ENCODE results near the gene GLYATL1.

The GLYATL1 gene

DNA sequence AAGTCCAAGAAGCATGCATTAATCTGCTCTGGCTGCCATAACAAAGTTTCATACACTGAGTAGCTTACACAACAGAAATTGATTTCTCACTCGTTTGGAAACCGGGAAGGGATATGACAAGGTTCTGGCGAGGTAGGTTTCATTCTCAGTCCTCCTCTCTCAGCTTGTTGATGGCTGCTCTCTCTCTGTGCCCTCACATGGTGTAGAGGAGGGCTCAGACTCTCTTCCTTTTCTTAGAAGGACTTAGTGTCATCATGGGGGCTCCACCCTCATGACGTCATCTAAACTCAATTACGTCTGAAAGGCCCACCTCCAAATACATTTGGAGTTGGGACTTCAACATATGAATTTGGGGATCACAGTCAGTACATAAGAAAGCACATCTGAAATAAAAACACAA, 18.6 kb downstream of the GLYATL1 start:
- Histone ChIP-seq H3K4me3 (ENCODE audit: low read depth, low read length) (no peak overlapping the region), H3K9me3 (ENCODE audit: control insufficient read depth, low read length) (no peaks in the 10 kb centered on the region), H3K27me3 (ENCODE audit: control insufficient read depth, insufficient read depth, low read length) (no peaks in the 10 kb centered on the region), H3K79me2 (no peaks in the 10 kb centered on the region), H3K4me1 (no peaks in the 10 kb centered on the region), H3K9ac (no peak overlapping the region), H2AFZ (no peak overlapping the region), H3K27ac (no peak overlapping the region), H3K4me2 (ENCODE audit: low read length) (no peak overlapping the region), H3K36me3 (ENCODE audit: control insufficient read depth, insufficient read depth, low read length) (no peaks in the 10 kb centered on the region)
- TF ChIP-seq, protein P1, sequence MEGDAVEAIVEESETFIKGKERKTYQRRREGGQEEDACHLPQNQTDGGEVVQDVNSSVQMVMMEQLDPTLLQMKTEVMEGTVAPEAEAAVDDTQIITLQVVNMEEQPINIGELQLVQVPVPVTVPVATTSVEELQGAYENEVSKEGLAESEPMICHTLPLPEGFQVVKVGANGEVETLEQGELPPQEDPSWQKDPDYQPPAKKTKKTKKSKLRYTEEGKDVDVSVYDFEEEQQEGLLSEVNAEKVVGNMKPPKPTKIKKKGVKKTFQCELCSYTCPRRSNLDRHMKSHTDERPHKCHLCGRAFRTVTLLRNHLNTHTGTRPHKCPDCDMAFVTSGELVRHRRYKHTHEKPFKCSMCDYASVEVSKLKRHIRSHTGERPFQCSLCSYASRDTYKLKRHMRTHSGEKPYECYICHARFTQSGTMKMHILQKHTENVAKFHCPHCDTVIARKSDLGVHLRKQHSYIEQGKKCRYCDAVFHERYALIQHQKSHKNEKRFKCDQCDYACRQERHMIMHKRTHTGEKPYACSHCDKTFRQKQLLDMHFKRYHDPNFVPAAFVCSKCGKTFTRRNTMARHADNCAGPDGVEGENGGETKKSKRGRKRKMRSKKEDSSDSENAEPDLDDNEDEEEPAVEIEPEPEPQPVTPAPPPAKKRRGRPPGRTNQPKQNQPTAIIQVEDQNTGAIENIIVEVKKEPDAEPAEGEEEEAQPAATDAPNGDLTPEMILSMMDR (IDR thresholded peaks at IDR 0.05) = no peak

DNA sequence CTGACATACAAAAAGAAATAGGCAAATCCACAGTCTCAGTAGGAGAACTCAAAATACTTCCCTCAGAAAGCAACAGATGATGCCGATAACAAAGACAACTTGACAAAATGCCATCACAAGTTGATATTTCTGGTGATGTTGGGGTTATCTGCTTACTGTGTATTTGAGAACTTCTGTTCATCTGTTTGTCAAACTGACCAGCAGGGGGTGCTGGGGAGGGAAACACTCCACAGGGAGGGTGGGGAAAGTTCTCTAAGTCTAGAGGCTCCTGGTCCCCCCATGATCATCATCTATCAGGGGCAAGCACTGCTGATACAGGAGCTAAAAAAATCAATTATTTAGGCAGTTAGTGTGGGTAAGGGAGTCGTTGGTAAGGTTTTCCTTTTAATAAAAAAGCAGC, 19.2 kb downstream of the GLYATL1 start:
- no peak overlapping the region for H3K27ac ChIP-seq
- TF ChIP-seq, protein P1 (IDR thresholded peaks at IDR 0.05) = peak; percentile 29
- H3K4me3 ChIP-seq (ENCODE audit: low read depth, low read length) = no peak overlapping the region
- no peaks in the 10 kb centered on the region for H3K79me2 ChIP-seq
- no peak overlapping the region for H3K4me2 ChIP-seq (ENCODE audit: low read length)
- no peak overlapping the region for H3K9ac ChIP-seq
- H3K4me1 ChIP-seq = no peaks in the 10 kb centered on the region
- no peak overlapping the region for H2AFZ ChIP-seq
- H3K36me3 ChIP-seq (ENCODE audit: control insufficient read depth, insufficient read depth, low read length) = no peaks in the 10 kb centered on the region
- H3K9me3 ChIP-seq (ENCODE audit: control insufficient read depth, low read length) = no peaks in the 10 kb centered on the region
- no peaks in the 10 kb centered on the region for H3K27me3 ChIP-seq (ENCODE audit: control insufficient read depth, insufficient read depth, low read length)

DNA sequence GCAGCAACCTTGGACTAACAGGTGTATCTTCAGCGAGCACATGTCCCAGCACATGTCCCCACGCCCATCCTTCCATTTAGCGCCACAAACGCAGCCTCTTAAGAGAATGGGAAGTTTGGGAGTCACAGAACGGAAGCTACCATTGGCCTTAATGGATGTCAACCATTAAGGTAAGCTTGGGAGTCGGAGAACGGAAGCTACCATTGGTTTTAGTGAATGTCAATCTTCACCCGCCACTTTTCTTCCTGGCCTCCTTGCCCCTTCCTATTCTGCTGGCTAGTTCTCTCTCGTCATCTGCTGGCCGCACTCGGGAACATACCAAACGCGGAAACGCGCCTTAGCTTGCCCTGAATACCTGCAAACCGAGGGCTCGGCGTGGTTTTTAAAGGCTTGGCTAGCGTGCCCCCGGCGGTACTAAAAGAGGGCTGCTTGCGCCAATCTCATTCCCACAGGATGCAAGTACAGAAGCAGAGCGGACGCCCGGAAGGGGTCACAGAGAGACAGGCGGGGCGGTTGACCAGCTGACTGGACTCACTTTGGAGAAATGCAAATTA, 24.3 kb downstream of the GLYATL1 start:
- Histone ChIP-seq H3K27me3 (ENCODE audit: control insufficient read depth, insufficient read depth, low read length) (no peaks in the 10 kb centered on the region), H3K4me3 (ENCODE audit: low read depth, low read length) (no peak overlapping the region)

DNA sequence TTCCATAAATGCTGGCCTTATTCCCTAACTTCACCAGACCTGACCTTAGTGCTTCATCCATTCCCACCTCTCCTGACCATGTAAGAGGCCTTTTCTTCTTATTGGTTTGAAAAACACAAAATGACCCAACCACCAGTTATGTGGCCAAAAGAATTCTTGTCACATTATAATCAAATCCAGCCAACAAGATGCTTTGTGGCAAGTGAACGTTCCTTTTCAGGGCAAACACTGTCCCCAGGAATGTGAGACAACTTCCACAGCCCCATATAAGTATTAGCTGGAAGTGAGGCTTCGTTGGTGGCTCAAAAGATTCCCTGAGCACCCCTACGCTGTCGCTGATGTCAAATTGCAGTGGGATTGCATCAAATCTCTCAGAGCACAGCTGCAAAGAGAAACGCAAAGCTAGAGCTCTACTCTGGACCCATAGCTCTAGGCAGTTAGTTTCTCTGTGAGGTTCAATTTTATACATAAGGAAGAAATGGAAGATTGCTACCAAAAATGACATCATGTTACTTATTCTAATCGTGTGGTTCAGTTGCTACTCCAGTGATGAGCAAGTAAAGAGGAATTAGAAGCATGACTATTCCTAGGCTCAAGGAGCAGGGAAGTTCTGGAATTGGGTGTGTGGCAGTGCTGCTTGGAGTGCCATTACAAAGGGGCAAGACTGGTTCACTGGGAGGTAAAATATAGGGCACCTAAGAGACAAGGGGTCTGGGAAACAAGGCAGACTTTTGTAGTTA, 26.1 kb downstream of the GLYATL1 start:
- Histone ChIP-seq H3K79me2 (no peaks in the 10 kb centered on the region), H3K9me3 (ENCODE audit: control insufficient read depth, low read length) (no peaks in the 10 kb centered on the region), H3K27ac (no peak overlapping the region), H3K9ac (no peak overlapping the region), H3K36me3 (ENCODE audit: control insufficient read depth, insufficient read depth, low read length) (no peaks in the 10 kb centered on the region), H3K27me3 (ENCODE audit: control insufficient read depth, insufficient read depth, low read length) (no peaks in the 10 kb centered on the region), H2AFZ (no peak overlapping the region), H3K4me3 (ENCODE audit: low read depth, low read length) (no peak overlapping the region), H3K4me1 (no peaks in the 10 kb centered on the region), H3K4me2 (ENCODE audit: low read length) (no peak overlapping the region)
- TF ChIP-seq, protein P1 (IDR thresholded peaks at IDR 0.05) = no peak

More for the DNA sequence above, 24.3 kb downstream of the GLYATL1 start:
- no peaks in the 10 kb centered on the region for H3K36me3 ChIP-seq (ENCODE audit: control insufficient read depth, insufficient read depth, low read length)
- H3K4me1 ChIP-seq = no peaks in the 10 kb centered on the region
- no peaks in the 10 kb centered on the region for H3K9me3 ChIP-seq (ENCODE audit: control insufficient read depth, low read length)
- H3K79me2 ChIP-seq = no peaks in the 10 kb centered on the region
- no peak overlapping the region for H3K4me2 ChIP-seq (ENCODE audit: low read length)
- no peak overlapping the region for H3K27ac ChIP-seq
- H3K9ac ChIP-seq = no peak overlapping the region
- H2AFZ ChIP-seq = peak overlapping the region; percentile 78
- TF ChIP-seq, protein P1 (IDR thresholded peaks at IDR 0.05) = peak; percentile 14
